Measurements from ENCODE around the gene SERPINE1. TPM values are rescaled to one million over a fixed set of nuclear protein-coding genes. Genes with fewer than 3 reads are reported as not detected.
"Not testable (repeated sequence)": the region's sequence is repeated elsewhere in the genome, so short reads cannot be mapped to it uniquely, and the experiment has no call there.

Gene SERPINE1
- 5.6 TPM for polyA plus RNA-seq (ENCODE audit: insufficient read length)

- peak; percentile 86 for DNase-seq (ENCODE audit: low read depth)
Observed at GRCh38 chr7:101126651-101127459, at the start of gene SERPINE1. TSS of gene SERPINE1 (plus strand) at chr7:101127104. CDS start at chr7:101128394, 1,290 bp downstream.

- no peak for DNase-seq (ENCODE audit: low read depth)
Observed at GRCh38 chr7:101077303-101078086, 49.4 kb upstream of the SERPINE1 start.

GRCh38 chr7:101081432-101081831 is 45.5 kb upstream of the SERPINE1 start:
- no peak for DNase-seq (ENCODE audit: low read depth)

DNA sequence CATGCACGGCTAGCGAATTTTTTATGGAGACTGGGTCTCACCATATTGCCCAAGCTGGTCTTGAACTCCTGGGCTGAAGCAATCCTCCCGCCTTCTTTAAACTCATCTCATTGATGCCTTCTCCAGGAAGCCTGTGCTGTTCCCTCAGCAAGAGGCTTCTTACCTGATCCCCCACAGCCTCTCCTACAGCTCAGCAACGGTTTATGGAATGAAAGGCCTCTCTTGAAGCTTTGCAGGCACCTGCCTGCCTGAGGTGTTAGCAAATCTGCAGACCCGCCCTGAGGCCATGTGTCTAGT is 42.1 kb upstream of the SERPINE1 start:
- no peak for DNase-seq (ENCODE audit: low read depth)

DNA sequence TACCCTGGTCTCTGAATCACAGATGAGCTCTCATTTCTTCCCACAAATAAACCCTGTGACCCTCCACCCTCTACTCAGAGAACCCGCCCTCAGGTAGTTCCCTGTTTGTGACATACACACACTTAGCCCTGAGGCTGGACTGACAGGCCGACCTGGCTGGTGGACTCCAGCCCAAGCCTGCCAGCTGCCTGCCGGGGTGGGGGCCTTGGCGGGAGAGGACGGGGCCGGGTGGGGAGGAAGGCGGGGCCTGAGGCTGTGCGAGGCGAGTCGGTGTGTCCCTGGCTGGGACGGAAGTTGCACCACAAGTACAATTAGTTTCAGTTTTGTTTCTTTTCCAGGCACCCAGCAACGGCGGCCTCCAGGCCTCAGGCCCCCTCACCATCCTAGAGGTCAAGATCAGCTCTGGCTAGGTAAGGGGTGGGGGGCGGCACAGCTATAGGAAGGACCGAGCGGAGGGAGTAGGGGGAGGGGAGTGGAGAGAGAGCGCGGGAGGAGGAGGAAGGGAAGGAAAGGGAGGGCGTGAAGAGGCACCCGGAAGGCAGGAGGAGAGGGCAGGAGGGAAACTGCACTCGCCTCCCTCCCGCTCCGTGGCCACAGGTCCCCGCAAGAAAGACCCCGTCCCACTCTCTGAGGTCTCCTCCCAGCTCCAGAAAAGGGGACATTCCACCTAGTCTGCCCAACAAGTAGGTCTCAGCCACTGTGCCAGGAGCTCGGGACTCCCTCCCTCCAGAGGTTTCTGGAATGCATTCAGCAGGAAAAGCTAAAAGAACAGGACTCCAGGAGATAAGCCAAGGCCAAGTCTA is 41.5 kb upstream of the SERPINE1 start, which contains the start of gene TRIM56:
TSS of gene TRIM56 (plus strand) at position 320 of the 803 bp plus-strand sequence. CDS start 1,832 bp downstream, outside the sequence.
- DNase-seq (ENCODE audit: low read depth) = no peak

GRCh38 chr7:101087334-101088068 is 39.4 kb upstream of the SERPINE1 start:
- DNase-seq (ENCODE audit: low read depth) = no peak

DNA sequence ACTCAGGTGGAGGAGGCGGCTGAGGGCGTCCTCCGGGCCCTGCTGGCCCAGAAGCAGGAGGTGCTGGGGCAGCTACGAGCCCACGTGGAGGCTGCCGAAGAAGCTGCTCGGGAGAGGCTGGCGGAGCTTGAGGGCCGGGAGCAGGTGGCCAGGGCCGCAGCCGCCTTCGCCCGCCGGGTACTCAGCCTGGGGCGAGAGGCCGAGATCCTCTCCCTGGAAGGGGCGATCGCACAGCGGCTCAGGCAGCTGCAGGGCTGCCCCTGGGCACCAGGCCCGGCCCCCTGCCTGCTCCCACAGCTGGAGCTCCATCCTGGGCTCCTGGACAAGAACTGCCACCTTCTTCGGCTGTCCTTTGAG is 38.9 kb upstream of the SERPINE1 start:
- DNase-seq (ENCODE audit: low read depth) = no peak

DNA sequence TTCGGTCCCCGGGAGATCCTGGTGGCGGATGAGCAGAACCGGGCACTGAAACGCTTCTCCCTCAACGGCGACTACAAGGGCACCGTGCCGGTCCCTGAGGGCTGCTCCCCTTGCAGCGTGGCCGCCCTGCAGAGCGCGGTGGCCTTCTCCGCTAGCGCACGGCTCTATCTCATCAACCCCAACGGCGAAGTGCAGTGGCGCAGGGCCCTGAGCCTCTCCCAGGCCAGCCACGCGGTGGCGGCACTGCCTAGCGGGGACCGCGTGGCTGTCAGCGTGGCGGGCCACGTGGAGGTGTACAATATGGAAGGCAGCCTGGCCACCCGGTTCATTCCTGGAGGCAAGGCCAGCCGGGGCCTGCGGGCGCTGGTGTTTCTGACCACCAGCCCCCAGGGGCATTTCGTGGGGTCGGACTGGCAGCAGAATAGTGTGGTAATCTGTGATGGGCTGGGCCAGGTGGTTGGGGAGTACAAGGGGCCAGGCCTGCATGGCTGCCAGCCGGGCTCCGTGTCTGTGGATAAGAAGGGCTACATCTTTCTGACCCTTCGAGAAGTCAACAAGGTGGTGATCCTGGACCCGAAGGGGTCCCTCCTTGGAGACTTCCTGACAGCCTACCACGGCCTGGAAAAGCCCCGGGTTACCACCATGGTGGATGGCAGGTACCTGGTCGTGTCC is 37.9 kb upstream of the SERPINE1 start:
- no peak for DNase-seq (ENCODE audit: low read depth)

DNA sequence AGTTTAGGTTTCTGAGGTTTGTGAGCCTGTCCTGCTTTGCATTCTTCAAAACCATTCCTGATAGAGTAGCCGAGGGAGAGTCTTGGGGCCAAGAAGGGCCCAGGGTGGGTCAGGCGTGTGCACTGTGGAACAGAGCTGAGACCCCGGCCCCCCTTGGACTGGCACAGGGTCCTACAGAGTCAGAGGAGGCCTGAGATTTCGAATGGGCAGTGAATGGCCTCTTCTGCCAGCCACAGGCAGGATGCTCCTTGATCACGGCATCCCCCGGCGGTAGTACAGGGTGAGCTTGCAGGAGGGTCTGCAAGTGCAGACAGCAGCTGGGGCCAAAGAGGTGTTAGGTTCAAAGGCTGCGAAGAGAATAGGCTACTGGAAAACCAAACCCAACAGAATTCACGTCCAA is 37.0 kb upstream of the SERPINE1 start:
- no peak for DNase-seq (ENCODE audit: low read depth)

GRCh38 chr7:101092266-101092905 is 34.5 kb upstream of the SERPINE1 start:
- DNase-seq (ENCODE audit: low read depth) = not testable (repeated sequence)

GRCh38 chr7:101093906-101094305 is 33.0 kb upstream of the SERPINE1 start:
- DNase-seq (ENCODE audit: low read depth) = no peak

GRCh38 chr7:101094376-101094775 is 32.5 kb upstream of the SERPINE1 start:
- no peak for DNase-seq (ENCODE audit: low read depth)

DNA sequence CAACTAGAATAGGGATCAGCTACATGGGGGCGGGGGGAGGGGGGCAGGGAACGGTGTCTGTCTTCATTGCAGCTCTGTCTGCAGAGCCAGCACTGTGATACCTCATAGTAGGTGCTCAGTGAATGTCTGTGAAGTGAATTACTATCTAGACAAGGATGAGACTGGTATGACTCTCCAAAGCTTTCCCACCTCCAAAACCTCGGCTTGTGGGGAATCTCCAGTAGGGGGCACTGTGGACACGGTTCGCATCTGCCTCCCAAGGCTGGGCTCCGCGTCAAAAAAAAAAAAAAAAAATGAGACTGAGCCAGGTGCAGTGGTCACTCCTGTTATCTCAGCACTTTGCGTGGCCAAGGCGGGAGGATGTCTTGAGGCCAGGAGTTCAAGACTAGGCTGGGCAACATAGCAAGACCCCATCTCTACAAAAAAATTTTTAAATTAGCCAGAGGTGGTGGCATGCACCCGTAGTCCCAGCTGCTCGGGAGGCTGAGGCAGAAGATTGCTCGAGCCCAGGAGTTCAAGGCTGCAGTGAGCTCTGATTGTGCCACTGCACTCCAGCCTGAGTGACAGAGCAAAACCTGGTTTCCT is 32.0 kb upstream of the SERPINE1 start:
- no peak for DNase-seq (ENCODE audit: low read depth)

DNA sequence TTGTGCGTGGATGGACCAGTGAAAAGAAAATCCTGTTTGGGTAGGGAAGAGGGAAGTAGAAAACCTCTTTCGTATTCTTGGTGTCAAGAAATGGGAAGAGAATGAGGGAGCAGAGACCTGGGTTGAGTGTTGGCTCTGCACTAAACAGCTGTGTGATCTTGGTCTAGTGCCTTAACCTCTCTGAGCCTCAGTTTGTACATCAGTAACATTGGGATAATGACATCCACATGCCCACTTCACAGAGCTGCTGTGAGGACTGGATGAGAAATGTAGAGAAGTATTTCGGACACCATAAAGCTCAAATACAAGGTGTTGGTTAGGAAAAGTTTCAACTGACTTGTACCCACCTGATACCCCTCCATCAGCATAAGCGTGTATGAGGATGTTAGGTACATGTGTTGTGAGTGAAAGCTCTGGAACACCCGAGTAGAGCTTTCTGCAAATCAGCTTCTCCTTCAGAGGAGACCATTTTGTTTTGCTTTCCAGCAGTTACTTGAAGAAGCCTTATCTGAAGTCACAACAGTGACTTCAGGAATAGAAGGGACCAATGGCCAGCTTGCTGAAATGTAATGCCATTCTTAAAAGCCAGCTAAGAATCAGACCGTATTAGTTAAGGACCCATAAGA is 30.5 kb upstream of the SERPINE1 start:
- DNase-seq (ENCODE audit: low read depth) = no peak

DNA sequence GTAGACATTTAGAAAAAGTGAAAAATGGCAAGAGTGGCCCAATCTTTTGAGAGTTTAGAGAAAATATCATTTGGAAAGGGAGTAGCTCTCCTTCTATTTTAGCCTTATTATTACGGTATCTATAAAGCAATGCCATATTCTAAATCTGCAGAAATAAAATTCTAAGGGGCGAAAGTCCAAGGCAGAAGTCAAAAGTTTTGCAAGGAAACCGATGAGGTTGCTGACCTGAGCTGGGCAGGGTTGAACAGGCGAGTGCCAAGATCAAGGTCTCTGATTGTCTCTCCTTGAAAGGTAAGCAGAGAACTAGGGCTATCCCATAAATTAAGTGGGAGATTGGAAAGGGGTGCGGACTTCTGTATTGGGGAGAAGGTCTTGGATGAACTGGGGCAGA is 30.0 kb upstream of the SERPINE1 start:
- DNase-seq (ENCODE audit: low read depth) = no peak

DNA sequence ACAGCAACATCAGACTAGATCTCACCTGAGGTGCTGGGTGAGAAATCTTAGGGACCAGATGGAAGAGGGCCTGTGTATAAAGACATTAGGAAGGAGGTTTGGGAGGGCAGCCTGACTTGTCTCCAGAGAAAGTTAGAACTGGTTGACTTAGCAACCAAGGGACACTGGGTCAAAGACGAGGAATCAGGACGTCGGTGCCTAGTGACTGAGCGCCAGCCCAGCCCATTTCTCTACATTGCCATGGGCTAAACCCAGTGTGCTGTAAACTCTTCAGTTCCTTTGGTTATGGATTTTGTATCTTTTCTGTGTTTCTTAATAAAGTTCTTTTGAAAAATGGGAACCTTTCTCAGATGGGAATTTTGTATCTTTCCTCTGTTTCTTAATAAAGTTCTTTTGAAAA is 29.3 kb upstream of the SERPINE1 start:
- no peak for DNase-seq (ENCODE audit: low read depth)

GRCh38 chr7:101099969-101100781 is 26.7 kb upstream of the SERPINE1 start:
- no peak for DNase-seq (ENCODE audit: low read depth)
